ENCODE measurements around the gene PPP6R1. TPM values are rescaled to one million over a fixed set of nuclear protein-coding genes. Genes with fewer than 3 reads are reported as not detected.

PPP6R1 gene
- total RNA-seq, 1 donor from 2014 or later: 82.3 TPM

DNA sequence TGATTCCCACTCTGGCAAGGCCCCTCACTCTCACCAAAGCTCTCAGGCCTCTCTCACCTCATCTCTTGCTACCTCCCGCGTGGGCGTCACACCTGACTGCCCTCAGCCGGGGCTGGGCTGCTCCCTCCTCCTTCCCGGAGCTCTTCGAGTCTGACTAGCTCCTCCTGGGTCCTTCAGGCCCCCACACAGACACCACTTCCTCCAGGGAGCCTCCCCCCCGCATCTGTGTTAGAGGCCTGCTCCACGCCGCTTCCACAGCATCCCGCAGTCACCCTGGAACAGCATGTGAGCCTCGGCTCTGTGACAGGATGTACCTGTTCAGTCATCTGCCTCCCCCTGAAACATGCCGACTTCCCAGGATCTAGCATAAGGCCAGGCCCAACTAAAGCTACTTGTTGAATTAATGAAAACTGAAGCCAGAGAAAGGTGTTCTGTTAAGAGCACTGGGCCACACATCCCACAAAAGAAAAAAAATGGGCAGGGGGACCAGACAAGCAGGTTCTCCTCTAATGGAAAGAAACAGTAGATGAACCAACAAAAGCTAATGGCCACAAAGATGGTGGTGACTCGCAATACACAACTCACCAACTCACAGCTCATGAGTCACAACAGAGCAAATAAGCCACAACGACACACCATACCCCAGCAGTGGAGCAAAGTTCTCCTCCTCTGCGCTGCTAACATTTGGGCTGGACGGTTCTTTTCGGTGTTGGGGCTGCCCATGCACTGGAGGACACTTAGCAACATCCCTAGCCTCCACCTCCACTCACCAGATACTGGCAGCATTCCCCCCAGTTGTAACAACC lies 3.0 kb downstream of the PPP6R1 start:
- H3K27ac Mint-ChIP-seq (ENCODE audit: unreplicated experiment): no peak overlapping the region
- peaks cover 9% of the 10 kb centered on the region for H3K27me3 Mint-ChIP-seq (ENCODE audit: unreplicated experiment)
- peaks cover 47% of the 10 kb centered on the region for H3K4me1 Mint-ChIP-seq (ENCODE audit: low read depth, unreplicated experiment)
- DNase-seq: no peak
- TF ChIP-seq, protein P1, sequence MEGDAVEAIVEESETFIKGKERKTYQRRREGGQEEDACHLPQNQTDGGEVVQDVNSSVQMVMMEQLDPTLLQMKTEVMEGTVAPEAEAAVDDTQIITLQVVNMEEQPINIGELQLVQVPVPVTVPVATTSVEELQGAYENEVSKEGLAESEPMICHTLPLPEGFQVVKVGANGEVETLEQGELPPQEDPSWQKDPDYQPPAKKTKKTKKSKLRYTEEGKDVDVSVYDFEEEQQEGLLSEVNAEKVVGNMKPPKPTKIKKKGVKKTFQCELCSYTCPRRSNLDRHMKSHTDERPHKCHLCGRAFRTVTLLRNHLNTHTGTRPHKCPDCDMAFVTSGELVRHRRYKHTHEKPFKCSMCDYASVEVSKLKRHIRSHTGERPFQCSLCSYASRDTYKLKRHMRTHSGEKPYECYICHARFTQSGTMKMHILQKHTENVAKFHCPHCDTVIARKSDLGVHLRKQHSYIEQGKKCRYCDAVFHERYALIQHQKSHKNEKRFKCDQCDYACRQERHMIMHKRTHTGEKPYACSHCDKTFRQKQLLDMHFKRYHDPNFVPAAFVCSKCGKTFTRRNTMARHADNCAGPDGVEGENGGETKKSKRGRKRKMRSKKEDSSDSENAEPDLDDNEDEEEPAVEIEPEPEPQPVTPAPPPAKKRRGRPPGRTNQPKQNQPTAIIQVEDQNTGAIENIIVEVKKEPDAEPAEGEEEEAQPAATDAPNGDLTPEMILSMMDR (IDR thresholded peaks at IDR 0.05; ENCODE audit: partially characterized antibody, unreplicated experiment): no peak
- peaks cover 14% of the 10 kb centered on the region for H3K9me3 Mint-ChIP-seq (ENCODE audit: unreplicated experiment)
- peak overlapping the region; percentile 94 for H3K4me3 Mint-ChIP-seq (ENCODE audit: unreplicated experiment)
- no peaks in the 10 kb centered on the region for H3K36me3 Mint-ChIP-seq (ENCODE audit: unreplicated experiment)

DNA sequence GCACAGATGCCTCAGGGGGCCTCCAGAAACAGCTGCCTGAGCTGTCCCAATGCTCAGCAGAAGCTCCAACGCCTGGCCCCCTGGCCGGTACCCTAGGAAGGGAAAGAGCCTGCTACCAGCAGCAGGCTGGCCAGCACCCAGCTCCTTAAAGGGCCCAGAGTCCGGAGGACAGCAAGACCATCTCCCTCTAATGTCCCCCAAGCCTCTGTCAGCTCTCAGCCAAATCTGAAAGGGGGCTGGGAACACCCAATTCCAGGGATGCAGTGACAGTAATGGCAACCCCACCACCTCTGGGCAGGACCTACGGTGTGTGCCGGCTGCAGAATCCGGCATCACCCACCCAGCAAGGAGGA lies 4.2 kb downstream of the PPP6R1 start:
- TF ChIP-seq, protein P1 (IDR thresholded peaks at IDR 0.05; ENCODE audit: partially characterized antibody, unreplicated experiment): no peak
- Mint-ChIP-seq H3K4me3 (ENCODE audit: unreplicated experiment) (peak overlapping the region; percentile 65), H3K36me3 (ENCODE audit: unreplicated experiment) (no peaks in the 10 kb centered on the region), H3K4me1 (ENCODE audit: low read depth, unreplicated experiment) (peaks cover 51% of the 10 kb centered on the region), H3K27ac (ENCODE audit: unreplicated experiment) (peak overlapping the region; percentile 52), H3K9me3 (ENCODE audit: unreplicated experiment) (peaks cover 14% of the 10 kb centered on the region), H3K27me3 (ENCODE audit: unreplicated experiment) (peaks cover 11% of the 10 kb centered on the region)
- no peak for DNase-seq

DNA sequence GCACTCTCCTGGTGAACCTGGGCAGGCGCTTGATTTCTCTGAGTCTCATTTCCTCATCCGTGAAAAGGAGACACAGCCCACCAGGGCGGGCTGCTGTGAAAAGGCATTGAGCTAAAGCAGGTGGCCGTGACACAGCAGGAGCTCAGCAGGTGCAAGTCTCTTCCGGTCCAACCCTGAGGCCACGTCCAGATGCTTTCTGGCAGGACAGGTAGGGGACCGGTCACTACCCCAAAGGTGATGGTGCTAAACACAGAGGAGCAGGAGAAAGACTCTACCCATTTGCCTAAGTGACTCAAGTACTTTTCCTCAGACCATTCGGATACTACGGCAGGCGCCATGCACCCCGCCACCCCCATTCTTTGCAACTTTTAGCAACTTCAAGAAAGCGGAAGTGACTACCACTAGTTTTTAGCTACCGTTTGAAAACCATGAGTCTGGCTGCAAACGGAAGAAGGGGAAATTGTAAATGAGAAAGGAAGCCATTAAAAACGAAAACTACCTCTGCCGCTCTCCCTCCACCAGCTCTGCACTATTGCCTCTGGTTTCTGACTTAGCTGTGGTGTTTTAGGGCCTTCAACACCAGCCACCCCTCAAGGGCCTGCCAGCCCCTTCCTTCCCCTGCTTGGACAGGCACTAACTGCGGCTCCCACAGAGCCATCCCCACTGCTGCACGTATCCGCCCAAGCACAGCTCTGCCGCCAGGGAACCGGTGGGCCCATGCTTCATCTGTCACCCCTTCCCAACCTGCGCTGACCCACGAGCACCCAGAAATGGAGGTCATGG lies 4.8 kb downstream of the PPP6R1 start:
- H3K27me3 Mint-ChIP-seq (ENCODE audit: unreplicated experiment): peaks cover 13% of the 10 kb centered on the region
- H3K36me3 Mint-ChIP-seq (ENCODE audit: unreplicated experiment): no peaks in the 10 kb centered on the region
- DNase-seq: no peak
- peak overlapping the region; percentile 52 for H3K27ac Mint-ChIP-seq (ENCODE audit: unreplicated experiment)
- H3K9me3 Mint-ChIP-seq (ENCODE audit: unreplicated experiment): peaks cover 12% of the 10 kb centered on the region
- H3K4me1 Mint-ChIP-seq (ENCODE audit: low read depth, unreplicated experiment): peaks cover 52% of the 10 kb centered on the region
- TF ChIP-seq, protein P1 (IDR thresholded peaks at IDR 0.05; ENCODE audit: partially characterized antibody, unreplicated experiment): no peak
- H3K4me3 Mint-ChIP-seq (ENCODE audit: unreplicated experiment): peak overlapping the region; percentile 65

DNA sequence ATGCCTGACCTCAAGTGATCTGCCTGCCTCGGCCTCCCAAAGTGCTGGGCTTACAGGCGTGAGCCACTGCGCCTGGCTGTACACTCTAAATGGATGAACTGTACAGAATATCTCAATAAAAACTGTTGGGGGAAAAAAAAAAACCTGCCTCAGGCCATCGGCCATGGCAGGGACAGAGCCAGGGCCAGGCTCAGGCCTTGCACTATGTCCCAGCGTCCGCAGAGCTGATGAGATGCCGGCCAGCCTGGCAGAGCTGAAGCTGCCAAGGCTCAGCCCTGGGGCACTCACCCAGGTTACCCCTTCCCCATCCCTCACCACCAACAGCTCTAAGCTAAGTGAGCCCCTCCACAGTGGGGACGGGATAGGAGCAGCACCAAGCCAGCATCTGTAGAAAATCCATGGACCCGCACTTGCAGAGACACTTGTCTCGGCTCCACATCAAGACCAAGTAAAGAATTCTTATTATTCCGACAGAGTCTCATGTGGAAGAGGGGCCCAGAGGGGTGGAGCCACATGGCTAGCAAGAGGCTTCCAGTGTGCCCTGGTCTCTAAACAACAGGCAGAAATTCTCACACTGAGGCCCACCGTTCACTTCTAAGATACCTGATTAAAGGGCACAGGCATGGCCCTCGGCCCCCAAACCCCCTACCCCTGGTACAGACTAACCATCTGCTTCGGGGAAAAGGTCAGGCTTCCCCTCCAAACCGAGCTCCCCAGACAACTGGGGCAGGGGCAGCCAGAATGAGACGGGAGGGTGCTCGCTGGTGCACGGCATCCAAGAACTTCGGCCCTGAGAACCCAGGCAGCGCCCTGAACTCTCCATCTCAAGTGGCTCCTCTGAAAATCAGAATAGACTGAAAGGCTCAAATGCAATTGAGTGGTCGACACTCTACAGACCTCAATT lies 5.8 kb downstream of the PPP6R1 start:
- Mint-ChIP-seq H3K4me3 (ENCODE audit: unreplicated experiment) (peak overlapping the region; percentile 20), H3K36me3 (ENCODE audit: unreplicated experiment) (no peaks in the 10 kb centered on the region), H3K9me3 (ENCODE audit: unreplicated experiment) (peaks cover 15% of the 10 kb centered on the region), H3K27ac (ENCODE audit: unreplicated experiment) (peak overlapping the region; percentile 15), H3K27me3 (ENCODE audit: unreplicated experiment) (peaks cover 17% of the 10 kb centered on the region), H3K4me1 (ENCODE audit: low read depth, unreplicated experiment) (peaks cover 62% of the 10 kb centered on the region)
- no peak for DNase-seq
- TF ChIP-seq, protein P1 (IDR thresholded peaks at IDR 0.05; ENCODE audit: partially characterized antibody, unreplicated experiment): no peak

Data from glutamatergic neuron (in vitro differentiated cells).